NCI-H524 (cell line): ENCODE results near the gene SH3GLB1.
A peak's percentile ranks its signal among the peaks of the same experiment; 100 is the strongest.

Experiments used
- DNase-seq, 2 experiments: peaks; one replicate each; lab custom pipeline; 2025; lab: John Stamatoyannopoulos, UW

Gene SH3GLB1

GRCh38 chr1:86739648-86740509 is 35.5 kb downstream of the SH3GLB1 start:
- no peak for DNase-seq

- DNase-seq, result peak in 1 of 2 experiments; percentile 27
These were observed 37.7 kb downstream of the SH3GLB1 start for GRCh38 chr1:86741947-86742572.

GRCh38 chr1:86747304-86747703 is 42.9 kb downstream of the SH3GLB1 start:
- DNase-seq, result no peak

- peak in 1 of 2 experiments; percentile 8 for DNase-seq
These were observed 44.4 kb downstream of the SH3GLB1 start for GRCh38 chr1:86748622-86749373.

GRCh38 chr1:86750076-86750475 is 45.7 kb downstream of the SH3GLB1 start:
- no peak for DNase-seq

- no peak for DNase-seq
These were observed 46.2 kb downstream of the SH3GLB1 start for GRCh38 chr1:86750530-86750929.

- DNase-seq, result no peak
These were observed 47.5 kb downstream of the SH3GLB1 start for GRCh38 chr1:86751923-86752322.

- peak in 1 of 2 experiments; percentile 37 for DNase-seq
These were observed 49.3 kb downstream of the SH3GLB1 start for GRCh38 chr1:86753700-86754099.

- no peak for DNase-seq
These were observed 50.0 kb downstream of the SH3GLB1 start for GRCh38 chr1:86754265-86754974.

GRCh38 chr1:86756062-86756406 is 51.7 kb downstream of the SH3GLB1 start:
- DNase-seq, result no peak

GRCh38 chr1:86757272-86757984 is 53.1 kb downstream of the SH3GLB1 start:
- no peak for DNase-seq

GRCh38 chr1:86758570-86758969 is 54.2 kb downstream of the SH3GLB1 start:
- DNase-seq, result no peak

- no peak for DNase-seq
These were observed 55.8 kb downstream of the SH3GLB1 start for GRCh38 chr1:86760199-86760598.

GRCh38 chr1:86762336-86762735 is 58.0 kb downstream of the SH3GLB1 start:
- no peak for DNase-seq

GRCh38 chr1:86764523-86764922 is 60.1 kb downstream of the SH3GLB1 start:
- no peak for DNase-seq

- DNase-seq, result no peak
These were observed 60.7 kb downstream of the SH3GLB1 start for GRCh38 chr1:86765073-86765472.

GRCh38 chr1:86765674-86766073 is 61.3 kb downstream of the SH3GLB1 start:
- no peak for DNase-seq

GRCh38 chr1:86768554-86768953 is 64.2 kb downstream of the SH3GLB1 start:
- no peak for DNase-seq

GRCh38 chr1:86769065-86769464 is 64.7 kb downstream of the SH3GLB1 start:
- DNase-seq, result no peak

GRCh38 chr1:86773341-86774288 is 69.2 kb downstream of the SH3GLB1 start:
- no peak for DNase-seq
